Ectodermal cell (in vitro differentiated cells): ENCODE measurements around the gene LIMD2. TPM values are rescaled to one million over a fixed set of nuclear protein-coding genes. Genes with fewer than 3 reads are reported as not detected.
"Not testable (repeated sequence)": the region's sequence is repeated elsewhere in the genome, so short reads cannot be mapped to it uniquely, and the experiment has no call there.

ENCODE experiments used
- H3K27ac ChIP-seq: 2 replicates; pipeline ENCODE4 v1.7.0; 2013; ENCODE audit warnings: mild to moderate bottlenecking, low read depth, low read length; ENCODE audit not compliant: insufficient read depth, poor library complexity, severe bottlenecking
- H3K27me3 ChIP-seq: 2 replicates; pipeline ENCODE4 v1.7.0; 2013; ENCODE audit warnings: mild to moderate bottlenecking, low read length; ENCODE audit not compliant: insufficient read depth, control insufficient read depth, poor library complexity, severe bottlenecking
- H3K36me3 ChIP-seq: one replicate; pipeline ENCODE4 v1.7.0; 2013; ENCODE audit warnings: low read length; ENCODE audit not compliant: control insufficient read depth, insufficient read depth
- H3K4me1 ChIP-seq: one replicate; pipeline ENCODE4 v1.7.0; 2013; ENCODE audit warnings: low read length; ENCODE audit not compliant: control insufficient read depth, insufficient read depth
- H3K4me3 ChIP-seq: 2 replicates; pipeline ENCODE4 v1.7.0; 2013; ENCODE audit warnings: low read depth, low read length, control low read depth; ENCODE audit not compliant: insufficient read depth
- H3K9me3 ChIP-seq: 2 replicates; pipeline ENCODE4 v1.7.0; 2013; ENCODE audit warnings: mild to moderate bottlenecking, low read length, moderate library complexity; ENCODE audit not compliant: control insufficient read depth
- WGBS, 2 experiments: methylation state at CpG; one replicate each; pipeline ENCODE4 v1.1.7; 2013; ENCODE audit warnings: missing lambda C conversion rate in 2 of 2; 5-methylcytosine and 5-hydroxymethylcytosine counted together
- polyA plus RNA-seq, 4 experiments: library from polyadenylated mRNA; stranded (reverse); fragments of 50-300 nt; gene quantifications; one replicate each; pipeline ENCODE4 v1.2.3, GENCODE V29; 2013

The LIMD2 gene
- 48.0 TPM for polyA plus RNA-seq (2013, experiment 1 of 4)
- 40.7 TPM for polyA plus RNA-seq (2013, experiment 2 of 4)
- 43.0 TPM for polyA plus RNA-seq (2013, experiment 3 of 4)
- polyA plus RNA-seq (2013, experiment 4 of 4), result 47.9 TPM

GRCh38 chr17:63699638-63700527 is at the start of gene LIMD2:
TSS of gene LIMD2 (minus strand) at chr17:63700125. CDS start at chr17:63699298, 827 bp downstream.
- 0% methylated on average over 133 of the region's 133 CpGs for WGBS, 2 experiments
- H3K27ac ChIP-seq, result peak within 1 kb of the TSS; percentile 88

GRCh38 chr17:63741408-63742173 is 41.7 kb upstream of the LIMD2 start, which contains the start of gene STRADA:
TSS of gene STRADA (minus strand) at chr17:63741799. CDS start at chr17:63728369, 13,430 bp downstream.
- Histone ChIP-seq H3K4me1 (peaks cover 3% of the 10 kb centered on the region), H3K4me3 (peak within 1 kb of the TSS; percentile 77), H3K9me3 (no peaks in the 10 kb centered on the region), H3K27ac (peak within 1 kb of the TSS; percentile 98), H3K27me3 (no peaks in the 10 kb centered on the region), H3K36me3 (peaks cover 3% of the 10 kb centered on the region)
- WGBS, 2 experiments, result 0 to 1% methylated on average over 61 of the region's 61 CpGs

More at GRCh38 chr17:63699638-63700527, at the start of gene LIMD2:
- Histone ChIP-seq H3K27me3 (peaks cover 9% of the 10 kb centered on the region), H3K9me3 (no peaks in the 10 kb centered on the region), H3K4me1 (peaks cover 15% of the 10 kb centered on the region), H3K36me3 (no peaks in the 10 kb centered on the region), H3K4me3 (peak within 1 kb of the TSS; percentile 53)

- H3K4me3 ChIP-seq, result peak overlapping the region; percentile 77
- peaks cover 3% of the 10 kb centered on the region for H3K4me1 ChIP-seq
- no peaks in the 10 kb centered on the region for H3K36me3 ChIP-seq
- H3K9me3 ChIP-seq, result no peaks in the 10 kb centered on the region
- WGBS, 2 experiments, result 0% methylated on average over 14 of the region's 14 CpGs
- H3K27me3 ChIP-seq, result no peaks in the 10 kb centered on the region
- no peak overlapping the region for H3K27ac ChIP-seq
These were observed 41.1 kb upstream of the LIMD2 start for GRCh38 chr17:63741143-63741407.

- no peaks in the 10 kb centered on the region for H3K36me3 ChIP-seq
- H3K4me1 ChIP-seq, result peaks cover 3% of the 10 kb centered on the region
- 41 to 53% methylated on average over 8 to 12 of the region's 12 CpGs for WGBS, 2 experiments
- peak overlapping the region; percentile 77 for H3K4me3 ChIP-seq
- no peaks in the 10 kb centered on the region for H3K27me3 ChIP-seq
- H3K9me3 ChIP-seq, result no peaks in the 10 kb centered on the region
- no peak overlapping the region for H3K27ac ChIP-seq
These were observed 40.7 kb upstream of the LIMD2 start for GRCh38 chr17:63740464-63741142.

- H3K4me3 ChIP-seq, result no peak overlapping the region
- H3K27ac ChIP-seq, result no peak overlapping the region
- H3K9me3 ChIP-seq, result no peaks in the 10 kb centered on the region
- 93% methylated on average over 8 of the region's 8 CpGs for WGBS, 2 experiments
- no peaks in the 10 kb centered on the region for H3K36me3 ChIP-seq
- H3K4me1 ChIP-seq, result peaks cover 3% of the 10 kb centered on the region
- no peaks in the 10 kb centered on the region for H3K27me3 ChIP-seq
These were observed 35.8 kb upstream of the LIMD2 start for GRCh38 chr17:63735691-63736090.

GRCh38 chr17:63722403-63722802 is 22.5 kb upstream of the LIMD2 start:
- H3K27me3 ChIP-seq, result no peaks in the 10 kb centered on the region
- no peak overlapping the region for H3K4me3 ChIP-seq
- H3K4me1 ChIP-seq, result no peaks in the 10 kb centered on the region
- H3K9me3 ChIP-seq, result no peaks in the 10 kb centered on the region
- peaks cover 3% of the 10 kb centered on the region for H3K36me3 ChIP-seq
- 89 to 90% methylated on average over 2 of the region's 2 CpGs for WGBS, 2 experiments
- no peak overlapping the region for H3K27ac ChIP-seq

GRCh38 chr17:63720194-63720593 is 20.3 kb upstream of the LIMD2 start:
- H3K27ac ChIP-seq, H3K4me3 ChIP-seq, H3K36me3 ChIP-seq, H3K27me3 ChIP-seq, H3K4me1 ChIP-seq, H3K9me3 ChIP-seq: not testable (repeated sequence)
- 94% methylated on average over 5 of the region's 5 CpGs for WGBS, 2 experiments

GRCh38 chr17:63718988-63719387 is 19.1 kb upstream of the LIMD2 start:
- no peak overlapping the region for H3K4me3 ChIP-seq
- H3K36me3 ChIP-seq, result peaks cover 3% of the 10 kb centered on the region
- H3K9me3 ChIP-seq, result no peaks in the 10 kb centered on the region
- H3K27ac ChIP-seq, result no peak overlapping the region
- WGBS, 2 experiments, result 91 to 92% methylated on average over 5 of the region's 5 CpGs
- H3K27me3 ChIP-seq, result no peaks in the 10 kb centered on the region
- no peaks in the 10 kb centered on the region for H3K4me1 ChIP-seq

- H3K27ac ChIP-seq, result no peak overlapping the region
- no peak overlapping the region for H3K4me3 ChIP-seq
- 93 to 95% methylated on average over 3 of the region's 3 CpGs for WGBS, 2 experiments
- no peaks in the 10 kb centered on the region for H3K27me3 ChIP-seq
- no peaks in the 10 kb centered on the region for H3K9me3 ChIP-seq
- H3K4me1 ChIP-seq, result no peaks in the 10 kb centered on the region
- peaks cover 15% of the 10 kb centered on the region for H3K36me3 ChIP-seq
These were observed 16.5 kb upstream of the LIMD2 start for GRCh38 chr17:63716426-63716825.
